Measurements from ENCODE around the gene TUT1. TPM values are rescaled to one million over a fixed set of nuclear protein-coding genes. Genes with fewer than 3 reads are reported as not detected.

Gene TUT1
- total RNA-seq, 1 experiment from 2014 or later, result 40.0 TPM

DNA sequence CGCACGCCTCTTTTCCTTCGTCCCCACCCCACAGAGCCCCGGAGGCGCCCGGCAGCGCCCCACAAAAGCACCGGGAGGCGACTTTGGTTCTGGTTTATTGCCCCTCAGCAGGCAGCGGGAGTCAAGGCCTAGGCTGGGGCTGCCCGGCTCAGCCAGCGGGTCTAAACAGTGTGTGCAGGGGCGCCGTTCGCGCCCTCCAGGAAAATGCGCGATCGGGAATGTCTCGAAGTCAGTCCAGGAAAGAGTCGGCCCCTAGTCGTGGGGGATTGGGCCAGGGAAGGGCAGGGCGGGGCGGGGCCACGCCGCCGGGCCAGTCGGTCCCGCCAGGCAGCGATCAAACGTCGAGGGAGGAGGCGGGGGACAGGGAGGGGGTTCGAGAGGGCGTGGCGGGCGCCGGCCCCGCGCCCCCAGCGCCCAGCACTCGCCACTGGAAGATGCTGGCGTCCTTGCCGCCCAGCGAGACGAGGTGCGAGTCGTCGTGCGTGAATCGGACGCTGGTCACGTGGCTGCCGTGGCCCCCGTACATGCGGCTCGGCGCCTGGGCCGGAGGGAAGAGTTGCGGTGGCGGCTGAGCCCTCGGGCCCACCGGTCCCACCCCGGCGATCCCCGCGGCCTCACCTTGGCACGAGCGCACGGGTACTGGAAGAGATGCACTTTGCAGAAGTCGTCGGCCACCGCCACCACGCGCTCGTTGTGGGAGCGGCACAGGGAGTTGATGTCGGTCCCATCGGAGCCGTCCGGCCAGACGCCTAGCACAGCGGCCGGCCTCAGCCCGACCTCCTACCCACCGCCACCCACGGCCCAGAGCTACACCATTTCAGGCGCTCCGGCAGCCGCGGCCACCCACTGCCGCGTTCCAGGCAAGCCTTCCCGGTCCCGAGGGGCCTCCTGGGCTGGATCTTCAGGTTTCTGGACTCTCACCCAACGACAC lies 11.1 kb upstream of the TUT1 start (continued):
- TF ChIP-seq ZNF138 (CRISPR knock-in tag; conservative IDR thresholded peaks at IDR 0.05) (no peak), TCF7 (CRISPR knock-in tag; IDR thresholded peaks at IDR 0.05; ENCODE audit: low read depth) (0 out of 2 replicates have a peak, but pooled peaks have one; percentile 37), E2F1 (CRISPR knock-in tag; IDR thresholded peaks at IDR 0.05) (peak; percentile 76; the same call in 1 of the 2 replicates), AR (CRISPR knock-in tag; IDR thresholded peaks at IDR 0.05) (no peak), NFYB (CRISPR knock-in tag; conservative IDR thresholded peaks at IDR 0.05; ENCODE audit: low read depth) (no peak), OVOL2 (CRISPR knock-in tag; IDR thresholded peaks at IDR 0.05; ENCODE audit: borderline replicate concordance) (no peak), ZNF671 (CRISPR knock-in tag; IDR thresholded peaks at IDR 0.05) (no peak), ESRRA (CRISPR knock-in tag; IDR thresholded peaks at IDR 0.05; ENCODE audit: borderline replicate concordance) (no peak; the same call in 1 of the 2 replicates), ATF1 (CRISPR knock-in tag; IDR thresholded peaks at IDR 0.05) (peak; percentile 21; the same call in 1 of the 2 replicates), KAT7 (CRISPR knock-in tag; IDR thresholded peaks at IDR 0.05; ENCODE audit: borderline replicate concordance) (no peak), TEAD1 (CRISPR knock-in tag; IDR thresholded peaks at IDR 0.05) (peak; percentile 82), CTCF (IDR thresholded peaks at IDR 0.05) (no peak), ZNF232 (CRISPR knock-in tag; IDR thresholded peaks at IDR 0.05) (peak; percentile 78; the same call in 1 of the 2 replicates), ZNF532 (CRISPR knock-in tag; IDR thresholded peaks at IDR 0.05; ENCODE audit: borderline replicate concordance) (no peak), JAZF1 (CRISPR knock-in tag; IDR thresholded peaks at IDR 0.05) (no peak), ZNF423 (CRISPR knock-in tag; IDR thresholded peaks at IDR 0.05) (no peak), CREM (CRISPR knock-in tag; IDR thresholded peaks at IDR 0.05) (0 out of 2 replicates have a peak, but pooled peaks have one; percentile 37), FOXP1 (CRISPR knock-in tag; IDR thresholded peaks at IDR 0.05; ENCODE audit: borderline replicate concordance) (peak; percentile 88), ATF6 (CRISPR knock-in tag; IDR thresholded peaks at IDR 0.05) (no peak)
- TF ChIP-seq, protein P1, sequence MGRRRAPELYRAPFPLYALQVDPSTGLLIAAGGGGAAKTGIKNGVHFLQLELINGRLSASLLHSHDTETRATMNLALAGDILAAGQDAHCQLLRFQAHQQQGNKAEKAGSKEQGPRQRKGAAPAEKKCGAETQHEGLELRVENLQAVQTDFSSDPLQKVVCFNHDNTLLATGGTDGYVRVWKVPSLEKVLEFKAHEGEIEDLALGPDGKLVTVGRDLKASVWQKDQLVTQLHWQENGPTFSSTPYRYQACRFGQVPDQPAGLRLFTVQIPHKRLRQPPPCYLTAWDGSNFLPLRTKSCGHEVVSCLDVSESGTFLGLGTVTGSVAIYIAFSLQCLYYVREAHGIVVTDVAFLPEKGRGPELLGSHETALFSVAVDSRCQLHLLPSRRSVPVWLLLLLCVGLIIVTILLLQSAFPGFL (CRISPR knock-in tag; IDR thresholded peaks at IDR 0.05; ENCODE audit: borderline replicate concordance), result no peak
- TF ChIP-seq, protein P2, sequence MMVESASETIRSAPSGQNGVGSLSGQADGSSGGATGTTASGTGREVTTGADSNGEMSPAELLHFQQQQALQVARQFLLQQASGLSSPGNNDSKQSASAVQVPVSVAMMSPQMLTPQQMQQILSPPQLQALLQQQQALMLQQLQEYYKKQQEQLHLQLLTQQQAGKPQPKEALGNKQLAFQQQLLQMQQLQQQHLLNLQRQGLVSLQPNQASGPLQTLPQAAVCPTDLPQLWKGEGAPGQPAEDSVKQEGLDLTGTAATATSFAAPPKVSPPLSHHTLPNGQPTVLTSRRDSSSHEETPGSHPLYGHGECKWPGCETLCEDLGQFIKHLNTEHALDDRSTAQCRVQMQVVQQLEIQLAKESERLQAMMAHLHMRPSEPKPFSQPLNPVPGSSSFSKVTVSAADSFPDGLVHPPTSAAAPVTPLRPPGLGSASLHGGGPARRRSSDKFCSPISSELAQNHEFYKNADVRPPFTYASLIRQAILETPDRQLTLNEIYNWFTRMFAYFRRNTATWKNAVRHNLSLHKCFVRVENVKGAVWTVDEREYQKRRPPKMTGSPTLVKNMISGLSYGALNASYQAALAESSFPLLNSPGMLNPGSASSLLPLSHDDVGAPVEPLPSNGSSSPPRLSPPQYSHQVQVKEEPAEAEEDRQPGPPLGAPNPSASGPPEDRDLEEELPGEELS (CRISPR knock-in tag; IDR thresholded peaks at IDR 0.05), result peak; percentile 36; the same call in 1 of the 2 replicates
